H1 (cell line): ENCODE results near the gene RFXAP. TPM values are rescaled to one million over a fixed set of nuclear protein-coding genes. Genes with fewer than 3 reads are reported as not detected.

Experiments
- CTCF ChIA-PET: fragments of 300-600 bp; sonication (Branson Sonifier 250); formaldehyde crosslinking; loops from one replicate; lab custom pipeline; 2021; ENCODE audit not compliant: partially characterized antibody; lab: Charles Lee
- POLR2A ChIA-PET: fragments of 300-600 bp; sonication (Branson Sonifier 250); formaldehyde crosslinking; loops from one replicate; lab custom pipeline; 2021; ENCODE audit warnings: inconsistent platforms; ENCODE audit not compliant: partially characterized antibody; lab: Charles Lee
- DNase-seq, 2 experiments: peaks; one replicate each; pipeline versions ENCODE4 v3.0.0 to v3.0.0-alpha.2; 2010 to 2022; ENCODE audit warnings: low spot score in 2 of 2, low read depth in 1 of 2, mixed read lengths in 1 of 2
- FAIRE-seq: peaks from 2 replicates; lab custom pipeline; 2011; peaks lifted over from hg19 to GRCh38; lab: Jason Lieb, UNC
- H2AFZ ChIP-seq: 2 replicates; pipeline ENCODE4 v1.8.1; 2012; ENCODE audit warnings: low read length, inconsistent platforms
- H2AK5ac ChIP-seq: 2 replicates; pipeline ENCODE4 v1.6.1; 2013; ENCODE audit warnings: low read depth, low read length
- H2BK120ac ChIP-seq: replicated peaks from 2 replicates; pipeline ENCODE3; 2013; ENCODE audit warnings: low read depth, low read length, inconsistent platforms
- H2BK12ac ChIP-seq: 2 replicates; pipeline ENCODE4 v1.6.1; 2013; ENCODE audit warnings: low read depth, low read length
- H2BK15ac ChIP-seq: 2 replicates; pipeline ENCODE4 v1.6.1; 2013; ENCODE audit warnings: low read length
- H2BK20ac ChIP-seq: 2 replicates; pipeline ENCODE4 v1.6.1; 2013; ENCODE audit warnings: low read length
- H2BK5ac ChIP-seq: 2 replicates; pipeline ENCODE4 v1.6.1; 2013; ENCODE audit warnings: low read depth, low read length
- H3K14ac ChIP-seq: 2 replicates; pipeline ENCODE4 v1.6.1; 2013; ENCODE audit warnings: inconsistent platforms; ENCODE audit not compliant: insufficient read length
- H3K18ac ChIP-seq: 2 replicates; pipeline ENCODE4 v1.6.1; 2013; ENCODE audit warnings: low read length; ENCODE audit errors: extremely low read depth
- H3K23ac ChIP-seq: 2 replicates; pipeline ENCODE4 v1.6.1; 2013; ENCODE audit warnings: inconsistent platforms; ENCODE audit not compliant: insufficient read length
- H3K23me2 ChIP-seq: 2 replicates; pipeline ENCODE4 v1.6.1; 2013; ENCODE audit warnings: low read depth, low read length
- H3K27ac ChIP-seq: 2 replicates; pipeline ENCODE4 v1.6.1; 2011; ENCODE audit warnings: low read depth, low read length, inconsistent platforms
- H3K27me3 ChIP-seq, 4 experiments: replicated peaks in 1 of 4; 1 replicate in 1 of 4; 2 replicates in 3 of 4; pipeline versions ENCODE4 v1.6.1 to v1.8.1; 2011 to 2013; ENCODE audit warnings: low read length in 3 of 4, mild to moderate bottlenecking in 3 of 4, inconsistent platforms in 2 of 4, mixed read lengths in 2 of 4, moderate library complexity in 1 of 4; ENCODE audit not compliant: control insufficient read depth in 3 of 4, insufficient read depth in 3 of 4; ENCODE audit errors: extremely low read depth in 1 of 4
- H3K36me3 ChIP-seq, 4 experiments: 2 replicates each; pipeline versions ENCODE4 v1.6.1 to v1.8.1; 2011 to 2013; ENCODE audit warnings: mild to moderate bottlenecking in 4 of 4, low read length in 3 of 4, moderate library complexity in 2 of 4, control low read depth in 1 of 4, inconsistent platforms in 1 of 4; ENCODE audit not compliant: insufficient read depth in 4 of 4, control insufficient read depth in 2 of 4
- H3K4ac ChIP-seq: replicated peaks from 2 replicates; pipeline ENCODE3; 2013; ENCODE audit warnings: low read length, low read depth, mixed read lengths, inconsistent platforms; ENCODE audit not compliant: insufficient read length
- H3K4me1 ChIP-seq, 4 experiments: replicated peaks in 1 of 4; 1 replicate in 1 of 4; 2 replicates in 3 of 4; pipeline versions ENCODE4 v1.6.1 to v1.8.1; 2011 to 2013; ENCODE audit warnings: low read length in 3 of 4, inconsistent platforms in 2 of 4, mixed read lengths in 1 of 4; ENCODE audit not compliant: insufficient read depth in 4 of 4, control insufficient read depth in 3 of 4
- H3K4me2 ChIP-seq, 2 experiments: 2 replicates each; pipeline versions ENCODE4 v1.6.1 to v1.8.1; 2011 to 2013; ENCODE audit warnings: low read depth in 2 of 2, low read length in 2 of 2, control low read depth in 1 of 2, inconsistent platforms in 1 of 2, mild to moderate bottlenecking in 1 of 2; ENCODE audit not compliant: insufficient read depth in 1 of 2
- H3K4me3 ChIP-seq, 4 experiments: fragments of 200-600, 300-600 bp in 1 of 4; sonication (generic), shearing (Covaris generic), sonication (Bioruptor Twin) in 1 of 4; 2 replicates each; pipeline versions ENCODE4 v1.5.1 to v1.8.1; 2011 to 2016; ENCODE audit warnings: low read length in 4 of 4, low read depth in 3 of 4, control low read depth in 2 of 4, inconsistent platforms in 2 of 4, mild to moderate bottlenecking in 2 of 4, mixed read lengths in 1 of 4, moderate library complexity in 1 of 4; ENCODE audit not compliant: insufficient read depth in 2 of 4; ENCODE audit errors: extremely low read depth in 1 of 4
- H3K56ac ChIP-seq: replicated peaks from 2 replicates; pipeline ENCODE3; 2013; ENCODE audit warnings: low read depth, mild to moderate bottlenecking, mixed read lengths, low read length, inconsistent platforms; ENCODE audit not compliant: insufficient read length
- H3K79me1 ChIP-seq: 2 replicates; pipeline ENCODE4 v1.6.1; 2013; ENCODE audit warnings: low read depth, low read length, control low read depth
- H3K79me2 ChIP-seq, 2 experiments: 2 replicates each; pipeline versions ENCODE4 v1.6.1 to v1.8.1; 2012 to 2013; ENCODE audit warnings: low read length in 2 of 2, mild to moderate bottlenecking in 2 of 2, inconsistent platforms in 1 of 2; ENCODE audit not compliant: insufficient read depth in 2 of 2, control insufficient read depth in 1 of 2
- H3K9ac ChIP-seq, 4 experiments: replicated peaks in 1 of 4; 1 replicate in 1 of 4; 2 replicates in 3 of 4; pipeline versions ENCODE4 v1.6.1 to v1.8.1; 2011 to 2013; ENCODE audit warnings: low read depth in 3 of 4, low read length in 3 of 4, control low read depth in 2 of 4, mild to moderate bottlenecking in 2 of 4, moderate library complexity in 2 of 4, inconsistent platforms in 1 of 4; ENCODE audit errors: extremely low read depth in 1 of 4
- H3K9me3 ChIP-seq, 2 experiments: 2 replicates each; pipeline versions ENCODE4 v1.6.1 to v1.8.1; 2012 to 2013; ENCODE audit warnings: mild to moderate bottlenecking in 2 of 2, moderate library complexity in 2 of 2, control low read depth in 1 of 2, inconsistent platforms in 1 of 2, low read depth in 1 of 2, low read length in 1 of 2, mixed read lengths in 1 of 2; ENCODE audit not compliant: insufficient read depth in 2 of 2
- H4K20me1 ChIP-seq, 2 experiments: replicated peaks in 1 of 2; 2 replicates each; pipeline versions ENCODE3 to v1.8.1; 2011 to 2013; ENCODE audit warnings: inconsistent platforms in 2 of 2, low read length in 2 of 2, mild to moderate bottlenecking in 1 of 2; ENCODE audit not compliant: insufficient read depth in 2 of 2, control insufficient read depth in 1 of 2
- H4K5ac ChIP-seq: 2 replicates; pipeline ENCODE4 v1.6.1; 2013; ENCODE audit warnings: low read length, low read depth, mixed read lengths, inconsistent platforms; ENCODE audit not compliant: insufficient read length
- H4K8ac ChIP-seq: 2 replicates; pipeline ENCODE4 v1.8.0; 2013; ENCODE audit warnings: mild to moderate bottlenecking, moderate library complexity, low read length, inconsistent platforms; ENCODE audit not compliant: insufficient read depth; ENCODE audit errors: extremely low read depth
- H4K91ac ChIP-seq: replicated peaks from 2 replicates; pipeline ENCODE3; 2013; ENCODE audit warnings: low read length, mixed read lengths, inconsistent platforms; ENCODE audit not compliant: insufficient read length
- BCL11A ChIP-seq, 2 experiments: IDR thresholded peaks; one replicate each; pipeline ENCODE4 v1.6.1; 2011; ENCODE audit warnings: low read depth in 2 of 2, low read length in 2 of 2, mild to moderate bottlenecking in 2 of 2
- BRCA1 ChIP-seq: IDR thresholded peaks from 2 replicates; pipeline ENCODE4 v1.6.1; 2012; ENCODE audit warnings: low read depth, low read length, improper control_type of control experiment
- CHD2 ChIP-seq: IDR thresholded peaks from 2 replicates; pipeline ENCODE4 v1.6.1; 2012; ENCODE audit warnings: low read length, improper control_type of control experiment
- CREB1 ChIP-seq: IDR thresholded peaks from 2 replicates; pipeline ENCODE4 v1.6.1; 2012; ENCODE audit warnings: inconsistent platforms
- E2F6 ChIP-seq: IDR thresholded peaks from 2 replicates; pipeline ENCODE4 v1.6.1; 2012; ENCODE audit warnings: inconsistent platforms
- JUN ChIP-seq: IDR thresholded peaks from 2 replicates; pipeline ENCODE4 v1.6.1; 2011; ENCODE audit warnings: low read depth, mild to moderate bottlenecking, improper control_type of control experiment, low read length
- MAFK ChIP-seq: IDR thresholded peaks from 2 replicates; pipeline ENCODE4 v1.6.1; 2012; ENCODE audit warnings: low read depth, mild to moderate bottlenecking, improper control_type of control experiment, low read length
- MAX ChIP-seq: IDR thresholded peaks from 2 replicates; pipeline ENCODE4 v1.6.1; 2012; ENCODE audit warnings: inconsistent platforms
- POU5F1 ChIP-seq: IDR thresholded peaks from 2 replicates; pipeline ENCODE4 v1.6.1; 2011; ENCODE audit warnings: low read depth, mild to moderate bottlenecking, low read length, moderate library complexity
- SIN3A ChIP-seq, 2 experiments: IDR thresholded peaks in 1 of 2; conservative IDR thresholded peaks in 1 of 2; 2 replicates each; pipeline ENCODE4 v1.6.1; 2011 to 2012; ENCODE audit warnings: low read length in 2 of 2, improper control_type of control experiment in 1 of 2, low read depth in 1 of 2, mild to moderate bottlenecking in 1 of 2
- TAF1 ChIP-seq: IDR thresholded peaks from 2 replicates; pipeline ENCODE4 v1.6.1; 2011; ENCODE audit warnings: mild to moderate bottlenecking, low read depth, low read length
- TAF7 ChIP-seq: optimal IDR thresholded peaks from 2 replicates; pipeline ENCODE3; 2011; ENCODE audit warnings: low read depth, mild to moderate bottlenecking, inconsistent platforms, low read length, moderate library complexity, borderline replicate concordance
- WGBS, 2 experiments: shearing (Covaris generic) in 1 of 2; methylation state at CpG; one replicate each; pipeline versions ENCODE4 v1.1.6 to v1.1.7; 2013 to 2015; ENCODE audit warnings: low lambda C conversion rate in 2 of 2, mixed read lengths in 2 of 2, inconsistent platforms in 1 of 2, low coverage in 1 of 2, missing lambda C conversion rate in 1 of 2; ENCODE audit not compliant: insufficient replicate concordance in 2 of 2, insufficient coverage in 1 of 2, insufficient read length in 1 of 2; ENCODE audit errors: extremely low coverage in 1 of 2, missing lambda C conversion rate in 1 of 2; 5-methylcytosine and 5-hydroxymethylcytosine counted together
- polyA plus RNA-seq, 7 experiments: library from polyadenylated mRNA; depleted of rRNA in 3 of 7; stranded (reverse) in 5 of 7; unstranded in 2 of 7; fragments of >200 nt in 5 of 7; fragments of 200-250 nt in 2 of 7; gene quantifications; 1 replicate in 5 of 7; 2 replicates in 1 of 7; 4 replicates in 1 of 7; pipeline versions ENCODE4 v1.2.1 to v1.2.3, GENCODE V29; 2011 to 2013; ENCODE audit warnings: missing spikeins in 2 of 7, mixed read lengths in 2 of 7
- total RNA-seq: library from RNA; stranded (reverse); fragmentation: NEBNext Ultra II Directional; extraction: Animal tissue kit (Norgen Biotek cat#: 25700); gene quantifications from 2 replicates; pipeline ENCODE4 v1.2.1, GENCODE V29; 2021

Gene RFXAP
- total and polyA plus RNA-seq, 2 of the 8 experiments (the other 6 are each of a cell fraction or from before 2014, with no cell fraction given), result 5.2 to 11.5 TPM

GRCh38 chr13:36770741-36771140 lies 48.3 kb upstream of the RFXAP start:
- no peak overlapping the region for H3K14ac ChIP-seq
- DNase-seq, result no peak
- H2AFZ ChIP-seq, result no peak overlapping the region
- H3K18ac ChIP-seq, result no peak overlapping the region
- H4K5ac ChIP-seq, result no peak overlapping the region
- no peak overlapping the region for H3K4me2 ChIP-seq
- no peak overlapping the region for H3K56ac ChIP-seq
- H2BK15ac ChIP-seq, result no peak overlapping the region
- no peak overlapping the region for H4K8ac ChIP-seq
- H3K4me3 ChIP-seq, result no peak overlapping the region
- no peak overlapping the region for H3K9ac ChIP-seq
- no peaks in the 10 kb centered on the region for H3K79me1 ChIP-seq
- no peak for TF ChIP-seq JUN
- no peak for TF ChIP-seq CHD2
- no peak for TF ChIP-seq MAX
- TF ChIP-seq MAFK, result no peak
- no peak for TF ChIP-seq TAF7
- no peak for TF ChIP-seq TAF1
- no peak for TF ChIP-seq SIN3A (conservative IDR thresholded peaks at IDR 0.05 in 1 of 2, IDR thresholded peaks at IDR 0.05 in 1 of 2; ENCODE audit: low read depth in 1 of 2, low read length in 2 of 2)
- no peak for TF ChIP-seq BCL11A (IDR thresholded peaks at IDR 0.05; ENCODE audit: low read depth in 2 of 2, low read length in 2 of 2)
- TF ChIP-seq BRCA1, result no peak
- no peak for TF ChIP-seq CREB1
- TF ChIP-seq E2F6, result no peak
- TF ChIP-seq POU5F1, result no peak
- no peak overlapping the region for H3K23ac ChIP-seq
- peaks cover 0 to 3% of the 10 kb centered on the region in 2 experiments; a peak in 1 of 4 replicates for H3K9me3 ChIP-seq
- no peak overlapping the region for H2AK5ac ChIP-seq
- no peak overlapping the region for H3K27ac ChIP-seq
- H3K27me3 ChIP-seq, result no peaks in the 10 kb centered on the region
- H3K79me2 ChIP-seq, result no peaks in the 10 kb centered on the region
- H3K23me2 ChIP-seq, result no peaks in the 10 kb centered on the region
- FAIRE-seq, result no peak
- H4K91ac ChIP-seq, result no peak overlapping the region
- ChIA-PET POLR2A (interaction anchor here (0.6 to 1.9 kb wide), 3 partner anchors 9 to 119 kb away, joined by 4 to 5 read pairs (median 4); no protein-coding TSS in a partner anchor), CTCF (interaction anchor here (0.6 to 2.2 kb wide), 2 partner anchors 45 to 199 kb away, joined by 3 to 7 read pairs; no protein-coding TSS in a partner anchor)
- no peak overlapping the region for H2BK20ac ChIP-seq
- no peaks in the 10 kb centered on the region for H3K36me3 ChIP-seq
- no peaks in the 10 kb centered on the region for H4K20me1 ChIP-seq
- H2BK12ac ChIP-seq, result no peak overlapping the region
- no peak overlapping the region for H2BK120ac ChIP-seq
- no peak overlapping the region for H3K4ac ChIP-seq
- 92% methylated on average over 2 of the region's 2 CpGs; no CpG with 5 or more reads in 1 of the 2 experiments for WGBS, 2 experiments
- no peak overlapping the region for H2BK5ac ChIP-seq
- H3K4me1 ChIP-seq, result peaks cover 0 to 8% (median 0%) of the 10 kb centered on the region in 4 experiments; a peak in 1 of 7 replicates
